Measurements from ENCODE around the gene CD209.

GRCh38 chr19:7734220-7735203 is 12.8 kb downstream of the CD209 start:
- no peak for TF ChIP-seq POLR2A (IDR thresholded peaks at IDR 0.05)
- TF ChIP-seq, protein P1, sequence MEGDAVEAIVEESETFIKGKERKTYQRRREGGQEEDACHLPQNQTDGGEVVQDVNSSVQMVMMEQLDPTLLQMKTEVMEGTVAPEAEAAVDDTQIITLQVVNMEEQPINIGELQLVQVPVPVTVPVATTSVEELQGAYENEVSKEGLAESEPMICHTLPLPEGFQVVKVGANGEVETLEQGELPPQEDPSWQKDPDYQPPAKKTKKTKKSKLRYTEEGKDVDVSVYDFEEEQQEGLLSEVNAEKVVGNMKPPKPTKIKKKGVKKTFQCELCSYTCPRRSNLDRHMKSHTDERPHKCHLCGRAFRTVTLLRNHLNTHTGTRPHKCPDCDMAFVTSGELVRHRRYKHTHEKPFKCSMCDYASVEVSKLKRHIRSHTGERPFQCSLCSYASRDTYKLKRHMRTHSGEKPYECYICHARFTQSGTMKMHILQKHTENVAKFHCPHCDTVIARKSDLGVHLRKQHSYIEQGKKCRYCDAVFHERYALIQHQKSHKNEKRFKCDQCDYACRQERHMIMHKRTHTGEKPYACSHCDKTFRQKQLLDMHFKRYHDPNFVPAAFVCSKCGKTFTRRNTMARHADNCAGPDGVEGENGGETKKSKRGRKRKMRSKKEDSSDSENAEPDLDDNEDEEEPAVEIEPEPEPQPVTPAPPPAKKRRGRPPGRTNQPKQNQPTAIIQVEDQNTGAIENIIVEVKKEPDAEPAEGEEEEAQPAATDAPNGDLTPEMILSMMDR (IDR thresholded peaks at IDR 0.05), result no peak
